Panc1 (cell line): ENCODE measurements around the gene GSTO2. TPM values are rescaled to one million over a fixed set of nuclear protein-coding genes. Genes with fewer than 3 reads are reported as not detected.

Source experiments
- ATAC-seq: fragments of 200-7000 bp; cut with Tn5 transposase; 2 replicates; pipeline ENCODE4 v1.9.1; 2020; ENCODE audit warnings: mild to moderate bottlenecking, moderate library complexity
- BruUV-seq: library from RNA; stranded (reverse); fragments of 400-500 nt; replicated peaks from 2 replicates; lab custom pipeline; 2021; lab: Mats Ljungman, UMichigan
- CTCF ChIA-PET: fragments of 300-600 bp; sonication (Branson Sonifier 250); formaldehyde crosslinking; loops from one replicate; lab custom pipeline; 2022; ENCODE audit warnings: antibody characterized with exemption; lab: Charles Lee
- POLR2A ChIA-PET: fragments of 300-600 bp; sonication (Branson Sonifier 250); formaldehyde crosslinking; loops from one replicate; lab custom pipeline; 2022; ENCODE audit warnings: antibody characterized with exemption; lab: Charles Lee
- DNase-seq: peaks from one replicate; pipeline ENCODE4 v3.0.0-alpha.2; 2010; ENCODE audit warnings: low read depth, low spot score
- H3K27ac ChIP-seq: 2 replicates; pipeline ENCODE4 v1.5.1; 2011; ENCODE audit warnings: mild to moderate bottlenecking, low read length, inconsistent platforms
- H3K27me3 ChIP-seq: fragments of 200-500 bp; sonication (Bioruptor generic); 2 replicates; pipeline ENCODE4 v1.6.0; 2014; ENCODE audit warnings: low read length, inconsistent platforms; ENCODE audit not compliant: control insufficient read depth, insufficient read depth
- H3K36me3 ChIP-seq: fragments of 200-500 bp; sonication (Bioruptor generic); 2 replicates; pipeline ENCODE4 v1.5.1; 2014; ENCODE audit warnings: inconsistent platforms, mild to moderate bottlenecking, low read length, moderate library complexity; ENCODE audit not compliant: control insufficient read depth, insufficient read depth
- H3K4me1 ChIP-seq: 2 replicates; pipeline ENCODE4 v1.5.1; 2011; ENCODE audit warnings: inconsistent platforms, mild to moderate bottlenecking, low read length, moderate library complexity; ENCODE audit not compliant: control insufficient read depth, insufficient read depth
- H3K4me3 ChIP-seq, 2 experiments: 2 replicates each; pipeline ENCODE4 v1.5.1; 2011 to 2012; ENCODE audit warnings: low read depth in 2 of 2, low read length in 2 of 2, mild to moderate bottlenecking in 2 of 2, inconsistent platforms in 1 of 2, moderate library complexity in 1 of 2
- H3K9me3 ChIP-seq: fragments of 200-500 bp; sonication (Bioruptor generic); 2 replicates; pipeline ENCODE4 v1.5.1; 2014; ENCODE audit warnings: low read depth, mild to moderate bottlenecking, inconsistent platforms, low read length, moderate library complexity; ENCODE audit not compliant: control insufficient read depth, insufficient read depth
- CTCF ChIP-seq: fragments of 450-650 bp; IDR thresholded peaks from 2 replicates; pipeline ENCODE4 v1.5.1; 2017; ENCODE audit warnings: mild to moderate bottlenecking
- POLR2AphosphoS5 ChIP-seq: IDR thresholded peaks from 2 replicates; pipeline ENCODE4 v1.6.1; 2012; ENCODE audit warnings: mild to moderate bottlenecking, low read depth, low read length, moderate library complexity
- REST ChIP-seq, 2 experiments: IDR thresholded peaks; 2 replicates each; pipeline ENCODE4 v1.6.1; 2011 to 2012; ENCODE audit warnings: low read depth in 2 of 2, control low read depth in 1 of 2, low read length in 1 of 2, mild to moderate bottlenecking in 1 of 2, moderate library complexity in 1 of 2; ENCODE audit not compliant: insufficient read depth in 1 of 2
- SIN3A ChIP-seq: IDR thresholded peaks from 2 replicates; pipeline ENCODE4 v1.6.1; 2012; ENCODE audit warnings: low read depth, mild to moderate bottlenecking, low read length, moderate library complexity, borderline replicate concordance; ENCODE audit not compliant: insufficient read depth
- TCF7L2 ChIP-seq: IDR thresholded peaks from 2 replicates; pipeline ENCODE4 v1.6.1; 2011; ENCODE audit warnings: mild to moderate bottlenecking, low read depth, low read length, inconsistent platforms
- in situ Hi-C: cut with HindIII; loops from 2 replicates; pipeline ENCODE4 v1.10.0; 2016; ENCODE audit warnings: low sequenced_read_pairs, low pct_unique_long_range_greater_than_20kb
- intact Hi-C: fragments of 100-400 bp; cut with micrococcal nuclease; formaldehyde crosslinking; loops from one replicate; pipeline ENCODE4 v1.10.0; 2022; ENCODE audit not compliant: unreplicated experiment
- total RNA-seq: library from RNA; stranded (reverse); gene quantifications from one replicate; pipeline ENCODE4 v1.2.1, GENCODE V29; 2021; ENCODE audit not compliant: unreplicated experiment

GSTO2 gene
- total RNA-seq, 1 experiment from 2014 or later: 28.5 TPM

GRCh38 chr10:104339469-104340110 is 70.6 kb downstream of the GSTO2 start:
- in situ Hi-C loops: no loop called here
- H3K27me3 ChIP-seq: no peaks in the 10 kb centered on the region
- DNase-seq (no peak), ATAC-seq (no peak)
- no TSS peak for BruUV-seq
- ChIA-PET CTCF (interaction anchor here (0.6 kb wide), 1 partner anchor 72 kb away, joined by 10 read pairs; no protein-coding TSS in a partner anchor), POLR2A (interaction anchor here (0.6 to 0.7 kb wide), 2 partner anchors 17 to 44 kb away, joined by 3 to 5 read pairs; no protein-coding TSS in a partner anchor)
- no peaks in the 10 kb centered on the region for H3K9me3 ChIP-seq
- H3K4me3 ChIP-seq: peak overlapping the region; percentile 83 to 86
- intact Hi-C loops: no loop called here
- H3K36me3 ChIP-seq: peaks cover 4% of the 10 kb centered on the region; the same call in 1 of the 2 replicates
- peaks cover 46% of the 10 kb centered on the region for H3K4me1 ChIP-seq
- TF ChIP-seq TCF7L2: no peak
- TF ChIP-seq POLR2AphosphoS5: no peak; the same call in 1 of the 2 replicates
- TF ChIP-seq SIN3A: no peak
- no peak for TF ChIP-seq CTCF
- no peak for TF ChIP-seq REST (IDR thresholded peaks at IDR 0.05; ENCODE audit: insufficient read depth in 1 of 2, low read depth in 2 of 2, low read length in 1 of 2)
- H3K27ac ChIP-seq: peak overlapping the region; percentile 99

- peaks cover 4% of the 10 kb centered on the region; the same call in 1 of the 2 replicates for H3K36me3 ChIP-seq
- no peaks in the 10 kb centered on the region for H3K9me3 ChIP-seq
- peaks cover 41% of the 10 kb centered on the region for H3K4me1 ChIP-seq
- peak overlapping the region in 1 of 2 experiments; percentile 83; a peak in 3 of 4 replicates for H3K4me3 ChIP-seq
- ChIA-PET POLR2A (interaction anchor here (0.6 kb wide), 1 partner anchor 16 kb away, joined by 5 read pairs; no protein-coding TSS in a partner anchor), CTCF (no interaction called here)
- TF ChIP-seq POLR2AphosphoS5 (no peak), CTCF (no peak), TCF7L2 (no peak), SIN3A (no peak), REST (IDR thresholded peaks at IDR 0.05; ENCODE audit: insufficient read depth in 1 of 2, low read depth in 2 of 2, low read length in 1 of 2) (no peak)
- no peaks in the 10 kb centered on the region for H3K27me3 ChIP-seq
- intact Hi-C loops: no loop called here
- DNase-seq (no peak), ATAC-seq (no peak)
- H3K27ac ChIP-seq: peak overlapping the region; percentile 99
- in situ Hi-C loops: no loop called here
- BruUV-seq: no TSS peak
Observed at GRCh38 chr10:104340111-104340526, 71.1 kb downstream of the GSTO2 start.
